GM23248 (cell line): ENCODE data around the gene ARPC2.

Source experiments
- EZH2 ChIP-seq: fragments of 200-600 bp; sonication (generic); IDR thresholded peaks from 2 replicates; pipeline ENCODE4 v1.6.1; 2018; ENCODE audit warnings: antibody characterized with exemption, mild to moderate bottlenecking; ENCODE audit not compliant: insufficient read depth, poor library complexity, severe bottlenecking
- EZH2phosphoT487 ChIP-seq: fragments of 200-600 bp; sonication (generic); IDR thresholded peaks from 2 replicates; pipeline ENCODE4 v1.6.1; 2018; ENCODE audit warnings: antibody characterized with exemption, moderate library complexity, mild to moderate bottlenecking, low read depth; ENCODE audit not compliant: insufficient read depth

DNA sequence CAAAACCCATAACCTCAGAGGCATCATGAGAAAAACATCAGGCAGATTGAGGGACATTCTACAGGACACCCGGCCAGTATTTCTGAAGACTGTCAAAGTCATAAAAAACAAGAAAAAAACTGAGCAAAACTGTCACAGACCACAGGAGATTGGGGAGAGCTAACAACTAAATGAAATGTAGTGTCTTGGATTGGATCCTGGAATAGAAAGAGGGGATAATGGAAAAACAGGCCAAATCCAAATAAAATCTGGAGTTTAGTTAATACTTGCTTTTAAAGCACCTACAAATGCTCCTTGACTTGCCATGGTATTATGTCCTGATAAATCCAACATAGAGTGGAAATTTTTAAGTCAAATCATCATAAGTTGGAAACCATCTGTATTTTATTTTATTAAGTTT is 32.7 kb upstream of the ARPC2 start:
- TF ChIP-seq EZH2phosphoT487 (no peak), EZH2 (no peak)
